Endothelial cell of hepatic sinusoid (primary cell): ENCODE results near the gene ARNT2.

ENCODE experiments used
- in situ Hi-C: cut with HindIII; loops from 2 replicates; pipeline ENCODE4 v1.10.0; 2017; ENCODE audit warnings: low sequenced_read_pairs

Gene ARNT2

DNA sequence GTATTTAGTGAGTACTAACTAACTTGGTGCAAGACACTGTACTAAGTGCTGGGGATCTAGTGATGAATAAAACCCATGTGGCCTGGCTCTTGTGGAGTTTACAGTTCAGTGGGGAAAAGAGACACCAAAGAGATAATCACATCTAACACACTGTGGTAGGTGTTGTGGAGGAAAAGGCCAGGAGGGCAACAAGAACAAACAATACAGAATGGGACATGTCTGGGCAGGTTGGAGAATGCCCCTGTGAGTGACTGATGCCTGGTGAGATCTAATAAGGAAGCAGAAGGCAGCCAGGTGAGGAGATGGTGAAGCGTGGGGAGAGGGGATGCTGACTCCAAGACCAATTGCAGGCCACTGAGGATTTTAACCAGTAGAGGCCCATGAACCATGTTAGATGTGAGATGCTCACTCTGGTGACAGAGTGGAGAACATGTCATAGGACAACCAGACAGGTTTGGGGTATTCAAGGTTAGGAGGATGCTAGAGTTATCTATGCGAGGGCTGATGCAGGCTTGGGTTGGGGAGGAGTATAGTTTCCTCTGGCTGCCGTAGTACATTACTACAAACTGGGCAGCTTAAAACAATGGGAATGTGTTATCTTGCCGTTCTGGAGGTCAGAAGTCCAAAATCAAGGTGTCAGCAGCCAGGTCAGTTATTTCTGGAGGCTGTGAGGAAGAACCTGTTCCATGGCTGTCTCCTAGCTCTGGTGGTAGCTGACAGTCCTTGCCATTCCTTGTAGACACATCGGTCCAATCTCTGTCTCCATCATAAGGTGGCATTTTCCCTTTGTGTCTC, 81.4 kb downstream of the ARNT2 start:
- in situ Hi-C loops, result no loop called here

DNA sequence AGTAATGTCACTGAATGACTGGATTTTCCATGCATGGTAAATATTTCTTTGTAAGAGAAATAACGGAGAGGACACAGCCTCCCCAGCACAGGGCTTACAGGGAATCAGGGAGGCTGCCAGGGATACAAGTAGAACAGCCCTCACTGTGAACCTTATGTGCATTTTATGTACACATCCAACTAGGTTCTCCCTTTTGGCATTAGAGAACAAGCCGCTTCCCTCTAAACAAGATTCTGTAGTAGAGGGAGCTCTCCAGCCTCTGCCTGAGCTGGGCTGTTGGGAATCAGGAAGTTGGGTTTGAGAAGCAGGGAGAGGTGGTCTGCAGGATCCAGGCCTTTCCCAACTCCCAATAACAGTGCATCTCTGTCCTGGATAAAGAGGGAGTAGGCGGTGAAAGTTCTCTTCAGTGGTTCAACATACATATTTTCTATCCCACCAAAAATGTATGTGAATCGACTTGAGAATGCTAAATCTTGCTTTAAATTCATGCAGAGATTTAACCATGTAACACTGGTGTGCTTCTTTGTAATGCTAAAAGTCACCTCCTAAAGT, 83.7 kb downstream of the ARNT2 start:
- in situ Hi-C loops, result no loop called here

DNA sequence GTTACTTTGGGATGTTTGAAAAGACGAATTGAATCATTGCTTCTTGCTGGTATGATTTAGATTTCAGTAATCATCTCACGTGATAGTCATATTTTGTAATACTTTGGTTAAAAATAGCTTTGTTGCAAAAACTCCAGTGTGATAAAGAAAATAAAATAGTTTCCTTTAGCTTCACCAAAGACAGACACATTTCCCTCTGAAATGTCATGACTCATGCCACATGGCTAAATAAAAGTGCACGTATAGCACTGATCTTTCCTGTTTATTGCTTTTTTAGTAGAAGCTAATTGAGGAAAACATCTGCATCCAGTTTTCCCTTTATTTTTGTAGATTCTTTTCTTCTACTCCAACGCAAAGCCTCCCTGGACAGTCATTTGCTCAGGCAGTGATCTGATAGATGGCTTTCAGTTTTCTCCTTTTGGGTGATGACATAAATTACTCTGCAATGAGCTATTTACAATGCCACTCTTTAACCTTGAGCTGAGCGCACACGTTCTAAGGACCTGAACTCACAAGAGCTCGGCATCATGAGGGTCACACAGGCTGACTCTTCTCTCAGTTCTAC, 84.9 kb downstream of the ARNT2 start:
- in situ Hi-C loops, result no loop called here

DNA sequence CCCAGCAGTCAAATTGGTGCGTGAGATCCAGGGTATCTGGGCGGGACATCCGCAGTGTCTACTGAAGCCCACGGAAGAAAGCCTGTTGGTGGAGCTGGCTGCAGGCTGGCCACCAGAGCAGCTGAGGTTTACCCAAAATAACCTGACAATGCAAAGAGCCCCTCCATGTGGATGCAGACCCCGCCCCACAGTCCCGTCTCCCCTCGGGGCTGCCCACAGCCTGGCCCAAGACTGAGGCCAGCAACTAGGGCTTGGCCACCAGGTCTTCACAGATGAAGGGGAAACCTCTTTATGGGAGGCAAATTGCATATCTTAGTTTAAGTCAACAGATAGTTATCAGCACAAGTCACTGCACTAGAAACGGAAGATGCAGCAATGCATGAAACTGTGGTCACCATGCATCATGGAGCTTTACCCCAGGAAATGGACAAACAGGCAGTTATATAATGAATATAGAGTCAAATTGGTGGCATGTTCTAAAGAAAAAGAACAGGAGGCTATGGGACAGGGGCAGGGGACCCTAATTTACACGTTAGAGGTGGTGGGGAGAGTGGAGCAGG, 86.3 kb downstream of the ARNT2 start:
- in situ Hi-C loops, result no loop called here

DNA sequence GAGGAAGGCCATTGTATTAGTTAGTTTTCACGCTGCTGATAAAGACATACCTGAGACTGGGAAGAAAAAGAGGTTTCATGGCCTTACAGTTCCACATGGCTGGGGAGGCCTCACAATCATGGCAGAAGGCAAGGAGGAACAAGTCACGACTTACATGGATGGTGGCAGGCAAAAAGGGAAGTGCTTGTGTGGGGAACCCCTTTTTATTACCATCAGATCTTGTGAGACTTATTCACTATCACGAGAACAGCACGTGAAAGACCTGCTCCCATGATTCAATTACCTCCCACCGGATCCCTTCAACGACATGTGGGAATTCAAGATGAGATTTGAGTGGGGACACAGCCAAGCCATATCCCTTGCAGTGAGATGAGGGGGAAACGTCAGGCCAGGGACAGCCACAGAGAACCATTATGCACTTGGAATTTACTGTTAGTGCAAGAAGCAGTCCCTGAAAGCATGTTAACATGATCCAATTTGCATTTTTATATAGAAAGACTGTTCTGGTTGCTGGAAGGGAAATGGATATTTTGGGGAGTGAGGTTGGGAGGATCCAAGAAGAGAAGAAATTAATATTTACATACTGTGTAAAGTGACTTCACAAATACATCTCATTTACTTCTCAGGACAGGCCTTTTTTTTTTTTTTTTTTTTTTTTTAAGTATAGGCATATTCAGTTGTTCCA, 87.1 kb downstream of the ARNT2 start:
- in situ Hi-C loops, result no loop called here

DNA sequence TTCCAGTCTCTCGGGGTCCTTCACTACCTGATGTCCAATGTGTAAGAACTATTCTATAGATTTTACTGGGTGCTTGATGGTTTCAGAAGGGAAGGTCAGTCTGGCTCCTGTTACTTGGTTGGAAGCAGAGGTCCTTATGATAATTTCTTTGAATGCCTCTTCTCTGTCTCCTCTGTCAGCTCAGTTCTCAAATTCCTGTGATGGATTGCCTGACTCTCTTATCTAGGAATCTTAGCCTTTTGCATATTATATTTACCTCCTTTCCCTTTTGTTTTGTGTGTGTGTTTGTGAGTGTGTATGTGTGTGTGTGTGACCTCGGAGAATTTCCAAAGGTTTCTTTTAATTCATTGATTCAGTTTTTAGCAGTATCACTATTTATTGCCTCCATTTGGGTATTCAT, 88.2 kb downstream of the ARNT2 start:
- in situ Hi-C loops, result no loop called here

DNA sequence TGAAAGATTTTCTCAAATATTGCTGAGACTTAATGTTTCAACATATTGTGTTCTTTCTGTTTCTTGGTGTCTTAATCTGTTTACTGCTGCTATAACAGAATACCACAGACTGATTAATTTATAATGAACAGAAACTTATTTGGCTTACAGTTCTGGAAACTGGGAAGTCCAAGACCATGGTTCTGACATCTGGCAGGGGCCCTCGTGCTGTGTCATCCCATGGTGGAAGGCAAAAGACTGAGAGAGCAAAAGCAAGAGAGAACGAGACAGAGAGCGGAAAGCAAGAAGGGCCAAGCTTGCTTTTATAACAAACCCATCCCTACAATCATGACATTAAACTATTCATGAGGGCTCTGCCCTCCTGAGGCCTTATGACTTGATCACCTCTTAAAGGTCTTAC, 88.7 kb downstream of the ARNT2 start:
- in situ Hi-C loops, result no loop called here

DNA sequence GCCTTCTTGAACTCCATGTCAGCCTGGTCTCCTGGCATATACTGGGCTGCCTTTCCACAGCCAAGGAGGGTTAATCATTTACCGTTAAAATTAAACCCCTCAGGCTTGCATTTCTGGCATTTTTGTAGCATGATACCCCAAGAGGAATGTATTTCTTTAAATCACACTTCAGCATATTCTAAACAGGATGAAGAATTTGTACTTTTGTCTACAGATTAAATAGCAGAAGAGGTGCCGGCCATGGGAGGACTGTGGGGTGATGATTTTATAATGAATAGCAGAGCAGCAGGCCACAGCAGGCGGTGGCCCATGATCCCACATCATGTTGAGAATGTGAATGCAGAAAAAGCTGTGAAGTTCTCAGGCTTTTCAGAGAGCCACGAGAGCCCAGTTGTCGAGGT, 90.2 kb downstream of the ARNT2 start:
- in situ Hi-C loops, result no loop called here

DNA sequence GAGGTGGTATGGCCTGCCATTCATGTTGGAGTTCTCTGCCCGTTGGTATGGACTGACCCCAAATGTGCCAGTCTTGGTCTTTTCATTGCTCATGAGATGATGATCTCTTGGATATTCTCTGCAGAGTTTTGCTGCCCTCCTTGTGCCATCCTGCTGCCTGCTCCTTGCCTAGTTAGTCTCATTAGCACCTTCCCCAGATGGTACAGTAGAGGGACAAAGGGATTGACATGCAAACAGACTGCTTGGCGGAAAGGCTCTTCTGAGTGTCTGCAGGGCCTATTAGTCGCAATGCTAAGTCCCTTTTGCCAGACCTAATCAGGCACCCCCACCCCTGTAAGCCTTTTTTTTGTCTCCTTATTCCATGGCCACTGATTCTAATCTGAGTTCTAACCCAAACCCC, 90.6 kb downstream of the ARNT2 start:
- in situ Hi-C loops, result no loop called here

DNA sequence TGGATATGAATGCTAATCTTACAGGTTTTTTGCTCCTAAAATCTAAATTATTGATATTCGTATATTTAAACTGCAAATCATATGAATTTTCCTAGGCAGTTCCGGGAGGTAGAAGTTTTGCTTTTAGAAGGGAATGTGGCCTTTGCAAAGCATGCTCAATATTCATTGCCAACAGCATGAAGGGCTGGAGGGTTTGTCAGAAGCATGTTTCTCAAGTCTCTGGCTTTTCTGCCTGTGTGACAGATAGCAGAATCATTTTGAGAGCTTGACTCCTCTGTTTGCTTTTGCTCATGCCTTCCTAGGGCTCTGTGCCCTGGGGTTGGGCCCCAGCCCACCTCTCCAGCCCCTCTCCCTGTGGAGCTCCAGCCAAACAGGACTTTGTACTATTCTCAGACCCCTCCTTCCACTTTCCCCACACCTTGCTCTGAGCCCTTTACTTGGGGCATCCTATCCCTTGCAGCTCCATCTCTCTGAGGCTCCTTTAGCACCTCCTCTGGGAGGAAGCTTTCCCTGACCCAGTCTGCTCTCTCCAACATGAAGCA, 91.3 kb downstream of the ARNT2 start:
- in situ Hi-C loops, result no loop called here

DNA sequence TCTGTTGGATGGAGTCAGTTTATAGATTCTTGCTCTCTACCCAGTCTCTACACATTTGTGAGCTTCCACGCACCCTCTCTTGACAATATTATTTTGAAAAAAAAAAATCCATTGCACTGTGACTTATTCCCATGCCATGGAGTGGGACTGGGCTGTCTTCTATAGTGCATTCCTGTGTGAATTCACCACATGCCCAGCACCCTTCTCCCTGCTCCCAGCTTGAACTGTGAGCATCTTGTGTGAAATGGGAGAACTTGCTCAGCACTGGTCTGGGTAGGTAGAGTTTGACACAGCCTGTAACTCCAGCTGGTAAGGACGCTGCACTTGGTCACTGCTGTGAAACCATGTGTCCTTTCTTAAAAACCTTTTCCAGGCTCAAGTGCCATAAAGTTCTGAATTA, 91.9 kb downstream of the ARNT2 start:
- in situ Hi-C loops, result no loop called here

DNA sequence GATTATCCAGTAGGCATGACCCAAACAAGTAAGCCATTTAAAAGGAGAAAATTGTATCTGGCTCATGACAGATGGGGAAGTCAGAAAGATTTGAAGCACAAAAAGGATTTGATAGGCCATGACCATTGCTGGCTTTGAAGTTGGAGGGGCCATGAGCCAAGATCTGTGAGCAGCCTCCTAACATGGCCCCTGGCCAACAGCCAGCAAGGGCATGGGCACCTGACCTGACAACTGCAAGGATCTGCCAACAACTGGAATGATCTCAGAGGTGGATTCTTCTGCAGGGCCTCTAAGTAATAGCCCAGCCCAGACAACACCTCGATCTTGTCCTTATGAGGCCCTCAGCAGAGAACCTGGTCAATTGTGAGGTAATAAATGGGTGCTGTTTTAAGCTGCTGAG, 93.0 kb downstream of the ARNT2 start:
- in situ Hi-C loops, result no loop called here

DNA sequence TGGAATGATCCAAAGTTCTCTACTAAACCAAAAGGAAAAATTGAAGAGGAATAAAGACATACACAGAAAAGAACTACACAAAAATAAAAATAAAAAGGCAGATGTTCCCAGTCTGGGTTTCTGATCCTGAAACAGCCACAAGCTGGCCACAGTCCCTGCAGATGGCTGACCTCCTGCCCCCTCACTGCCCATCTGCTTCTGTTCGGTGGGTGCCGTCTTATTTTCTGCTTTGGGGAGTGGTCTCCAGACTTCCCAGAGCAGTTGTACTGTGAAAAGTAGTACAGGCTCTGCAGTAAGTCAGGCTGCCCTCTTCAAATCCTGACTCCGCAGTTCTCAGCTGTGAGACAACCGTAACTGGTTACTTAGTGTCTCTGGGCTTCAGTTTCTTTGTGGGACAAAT, 94.5 kb downstream of the ARNT2 start:
- in situ Hi-C loops, result no loop called here

DNA sequence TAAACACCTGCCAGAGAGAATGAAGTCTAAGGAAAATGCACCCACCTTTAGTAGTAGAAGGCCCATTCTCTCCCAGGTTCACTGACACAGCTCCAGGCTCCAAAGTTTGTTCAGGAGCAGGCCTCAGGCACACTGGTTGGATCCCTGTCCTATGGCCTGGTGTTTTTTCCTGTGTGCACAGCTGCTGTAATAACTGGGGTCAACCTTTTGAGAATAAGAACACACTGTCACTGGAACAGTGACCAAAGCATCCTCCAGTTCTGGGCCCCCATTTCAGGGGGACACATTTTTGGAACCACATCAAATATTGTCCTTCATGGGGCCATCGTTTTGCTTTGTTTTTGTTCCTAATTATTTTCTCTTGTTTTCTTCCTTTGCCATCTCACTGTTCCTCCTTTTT, 95.8 kb downstream of the ARNT2 start:
- in situ Hi-C loops, result no loop called here

DNA sequence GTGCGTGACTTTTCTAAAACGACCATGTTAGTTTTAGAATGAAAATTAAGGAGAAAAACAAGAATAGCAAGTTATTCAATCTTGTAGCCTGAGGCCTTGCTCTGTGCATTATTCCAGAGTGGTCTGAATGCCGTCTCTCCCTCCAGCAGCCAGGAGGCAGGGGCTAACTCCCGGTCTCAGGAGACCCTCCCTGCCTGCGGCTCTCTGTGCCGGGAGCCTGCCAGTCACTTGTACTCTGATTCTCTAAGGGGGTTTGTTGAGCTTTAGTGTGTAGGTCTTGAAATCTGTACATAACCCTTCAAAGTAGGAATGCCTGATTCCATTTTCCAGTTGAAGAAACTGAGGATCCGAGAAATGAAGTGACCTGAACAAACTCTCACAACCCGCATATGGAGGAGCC, 97.3 kb downstream of the ARNT2 start:
- in situ Hi-C loops, result no loop called here

DNA sequence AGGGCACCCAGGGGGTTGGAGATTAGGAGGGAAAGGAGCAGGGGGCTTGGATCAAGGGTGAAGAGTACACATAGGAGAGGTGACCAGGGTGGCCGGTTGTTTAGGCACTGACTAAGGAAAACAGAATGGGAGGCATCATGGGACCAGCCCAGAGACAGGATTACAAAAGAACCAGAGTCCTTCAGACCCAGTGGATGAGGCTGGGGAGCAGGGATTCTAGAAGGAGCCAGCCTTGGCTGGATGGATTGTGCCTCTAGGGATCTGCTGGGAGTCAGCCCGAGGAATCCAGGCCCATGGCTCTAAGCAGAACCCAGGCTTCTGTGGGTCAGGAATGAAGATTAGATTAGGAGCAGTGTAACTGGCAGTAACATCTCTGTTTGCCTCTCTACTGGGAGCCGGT, 98.6 kb downstream of the ARNT2 start:
- in situ Hi-C loops, result no loop called here

DNA sequence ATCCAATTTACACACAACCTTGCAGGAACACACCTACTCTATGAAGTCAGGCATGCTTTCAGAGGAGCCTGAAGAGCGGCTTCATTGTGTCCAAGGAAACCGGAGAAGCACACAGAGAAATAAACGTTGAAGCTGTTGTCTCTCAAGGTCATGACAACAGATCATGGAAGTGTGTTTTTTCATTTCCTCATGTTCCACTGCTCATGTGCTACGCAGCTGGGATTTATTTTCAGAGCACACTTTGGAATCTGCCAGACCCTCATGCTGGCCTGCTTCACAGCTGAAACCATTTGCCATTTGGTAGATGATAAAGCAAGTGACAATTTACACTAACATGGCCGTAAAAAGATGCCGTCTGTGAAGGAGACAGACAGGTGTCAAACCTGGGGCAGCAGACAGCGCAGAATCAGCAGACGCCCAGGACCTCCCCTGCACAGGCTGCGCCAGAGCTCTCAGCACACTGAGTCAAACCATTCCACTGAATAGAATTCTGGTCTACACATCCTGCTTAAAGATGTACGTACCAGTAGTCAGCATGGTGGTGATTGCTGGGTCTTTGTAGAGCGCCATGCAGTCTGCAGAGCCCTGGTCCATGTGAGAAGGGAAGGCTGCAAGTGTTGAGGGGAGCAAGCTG, 99.3 kb downstream of the ARNT2 start:
- in situ Hi-C loops, result no loop called here

DNA sequence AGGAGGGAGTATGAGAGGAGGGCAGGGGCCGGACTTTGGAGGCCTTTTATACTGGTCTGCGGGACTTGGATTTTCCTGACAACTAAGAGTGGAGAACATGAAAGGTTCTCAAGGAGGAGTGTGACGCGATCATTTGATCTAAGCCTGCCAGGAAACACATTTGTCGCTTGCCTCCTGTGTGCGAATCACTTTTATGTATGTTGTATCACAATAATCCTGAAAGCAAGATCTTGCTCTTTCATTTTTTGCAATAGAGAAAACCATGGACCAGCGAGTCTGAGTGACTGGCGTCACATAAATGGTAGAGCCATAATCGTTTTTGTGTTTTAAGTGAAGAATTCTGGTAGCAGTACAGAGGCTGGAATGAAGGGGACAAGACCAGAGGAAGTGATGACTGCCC, 100.7 kb downstream of the ARNT2 start:
- in situ Hi-C loops, result no loop called here

DNA sequence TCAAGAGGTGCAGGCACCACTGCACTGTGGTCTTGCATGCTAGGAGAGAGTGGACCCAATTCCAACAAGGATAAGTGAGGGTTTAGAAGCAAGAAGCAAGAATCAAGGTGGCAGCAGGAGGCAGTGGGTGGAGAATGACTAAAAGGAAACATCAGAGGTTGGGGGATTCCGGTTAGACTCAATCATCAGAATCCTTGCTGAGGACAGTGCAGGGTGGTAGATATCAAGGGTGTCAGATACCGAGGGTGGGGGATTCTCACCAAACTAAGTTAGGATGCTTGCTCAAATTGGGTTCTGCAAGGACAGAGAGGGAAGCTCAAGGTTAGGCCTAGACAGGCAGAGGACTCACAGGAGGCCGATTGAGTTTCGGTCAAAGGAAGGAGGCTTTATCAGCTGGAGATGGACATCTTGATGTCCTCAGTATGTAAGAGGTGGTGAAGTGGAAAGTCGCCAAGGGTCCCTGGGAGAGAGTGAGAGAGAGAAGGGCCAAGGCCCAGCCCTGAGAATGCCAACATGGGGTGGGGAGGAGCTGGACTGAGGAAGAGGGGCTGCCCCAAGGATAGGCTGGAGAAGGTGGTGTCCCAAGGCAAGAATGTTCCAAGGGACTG, 102.2 kb downstream of the ARNT2 start:
- in situ Hi-C loops, result no loop called here

DNA sequence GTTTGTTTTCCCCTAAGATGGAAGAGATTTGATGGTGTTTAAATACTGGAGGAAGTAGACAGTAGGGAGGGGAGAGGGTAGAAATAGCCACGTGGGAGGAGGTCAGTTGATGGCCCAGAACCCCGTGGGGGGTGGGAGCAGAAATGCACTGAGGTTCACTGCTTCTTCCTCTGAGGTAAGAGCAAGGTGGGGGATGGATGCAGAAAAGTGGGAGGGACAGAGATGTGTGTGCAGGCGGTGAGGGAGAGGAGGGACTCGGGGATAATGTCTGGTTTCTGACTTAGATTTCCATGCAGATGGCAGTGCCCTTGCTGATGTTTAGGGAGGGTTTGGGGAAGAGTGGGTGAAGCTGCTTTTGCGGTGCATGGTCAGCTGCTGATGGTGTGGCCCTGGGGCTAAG, 102.9 kb downstream of the ARNT2 start:
- in situ Hi-C loops, result no loop called here
